Measurements from ENCODE around the gene FRRS1.

GRCh38 chr1:99764439-99764838 is 2.0 kb downstream of the FRRS1 start:
- TF ChIP-seq POLR2A (IDR thresholded peaks at IDR 0.05) (no peak), CTCF (IDR thresholded peaks at IDR 0.05 in 4 of 5, conservative IDR thresholded peaks at IDR 0.05 in 1 of 5) (no peak)
